Measurements from ENCODE around the gene AVPI1.

- TF ChIP-seq CTCF (IDR thresholded peaks at IDR 0.05; ENCODE audit: low read depth, low read length) (no peak), POLR2A (IDR thresholded peaks at IDR 0.05; ENCODE audit: extremely low read depth, insufficient read length) (no peak)
Observed at GRCh38 chr10:97724341-97724941, 37.4 kb upstream of the AVPI1 start.
